Measurements from ENCODE around the gene CCDC28A.

- no peak for TF ChIP-seq FOXP2 (optimal IDR thresholded peaks at IDR 0.05; ENCODE audit: control extremely low read depth, extremely low read length, insufficient read depth)
- TF ChIP-seq POLR2AphosphoS5 (IDR thresholded peaks at IDR 0.05; ENCODE audit: borderline replicate concordance, low read depth, low read length) = no peak
Measured at GRCh38 chr6:138833816-138834539, 60.4 kb downstream of the CCDC28A start.
